Ecto neural progenitor cell (in vitro differentiated cells): ENCODE results near the gene KCNQ1.

ENCODE experiments used
- DNase-seq: peaks from one replicate; pipeline ENCODE4 v3.0.0-alpha.2; 2018; ENCODE audit warnings: low spot score

Gene KCNQ1

GRCh38 chr11:2732940-2733628 lies 288.3 kb downstream of the KCNQ1 start:
- DNase-seq, result no peak

GRCh38 chr11:2734181-2735052 lies 289.6 kb downstream of the KCNQ1 start:
- no peak for DNase-seq

- DNase-seq, result no peak
Measured at GRCh38 chr11:2735053-2735589, 290.3 kb downstream of the KCNQ1 start.

- DNase-seq, result no peak
Measured at GRCh38 chr11:2736577-2737225, 291.9 kb downstream of the KCNQ1 start.

GRCh38 chr11:2737226-2737590 lies 292.4 kb downstream of the KCNQ1 start:
- DNase-seq, result no peak

GRCh38 chr11:2737866-2738265 lies 293.1 kb downstream of the KCNQ1 start:
- DNase-seq, result no peak

GRCh38 chr11:2738551-2739431 lies 294.0 kb downstream of the KCNQ1 start:
- no peak for DNase-seq

- no peak for DNase-seq
Measured at GRCh38 chr11:2739531-2740274, 294.9 kb downstream of the KCNQ1 start.

- no peak for DNase-seq
Measured at GRCh38 chr11:2740275-2740940, 295.6 kb downstream of the KCNQ1 start.

- no peak for DNase-seq
Measured at GRCh38 chr11:2741006-2741376, 296.2 kb downstream of the KCNQ1 start.

GRCh38 chr11:2741377-2742131 lies 296.7 kb downstream of the KCNQ1 start:
- no peak for DNase-seq

- DNase-seq, result no peak
Measured at GRCh38 chr11:2742201-2742600, 297.4 kb downstream of the KCNQ1 start.

GRCh38 chr11:2742611-2743426 lies 298.0 kb downstream of the KCNQ1 start:
- no peak for DNase-seq

GRCh38 chr11:2743427-2744110 lies 298.8 kb downstream of the KCNQ1 start:
- DNase-seq, result no peak

GRCh38 chr11:2744166-2744565 lies 299.4 kb downstream of the KCNQ1 start:
- no peak for DNase-seq

- DNase-seq, result no peak
Measured at GRCh38 chr11:2745511-2745910, 300.7 kb downstream of the KCNQ1 start.

- no peak for DNase-seq
Measured at GRCh38 chr11:2746401-2747247, 301.8 kb downstream of the KCNQ1 start.
